DOHH2 (cell line): ENCODE measurements around the gene TLK2.

Experiments used
- EZH2phosphoT487 ChIP-seq: fragments of 200-600 bp; sonication (generic); IDR thresholded peaks from 2 replicates; pipeline ENCODE4 v1.6.1; 2017; ENCODE audit warnings: borderline replicate concordance, mild to moderate bottlenecking, antibody characterized with exemption, low read length, moderate library complexity, mixed read lengths
- TF ChIP-seq, protein P1 (sequence below): fragments of 200-600 bp; sonication (generic); IDR thresholded peaks from one replicate; pipeline ENCODE4 v1.5.1; 2014; ENCODE audit warnings: antibody characterized with exemption, mild to moderate bottlenecking, low read depth, low read length; ENCODE audit not compliant: poor library complexity, severe bottlenecking

DNA sequence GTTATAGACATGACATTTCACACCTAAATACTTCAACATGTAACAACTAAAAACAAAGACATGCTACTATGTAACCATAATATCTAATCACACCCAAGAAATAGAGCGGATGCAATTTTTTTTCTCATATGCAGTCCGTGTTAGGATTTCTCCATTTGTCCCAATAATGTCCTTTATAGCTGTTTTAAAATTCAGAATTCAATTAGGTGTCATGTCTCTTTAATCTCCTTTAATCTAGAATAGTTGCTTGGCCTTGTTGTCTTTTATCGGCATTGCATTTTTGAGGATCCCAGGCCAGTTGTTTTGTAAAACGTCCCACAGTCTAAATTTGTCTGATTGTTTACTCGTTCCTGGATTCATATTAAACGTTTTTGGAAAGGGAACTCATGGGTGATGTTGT is 163.3 kb downstream of the TLK2 start:
- TF ChIP-seq, protein P1, sequence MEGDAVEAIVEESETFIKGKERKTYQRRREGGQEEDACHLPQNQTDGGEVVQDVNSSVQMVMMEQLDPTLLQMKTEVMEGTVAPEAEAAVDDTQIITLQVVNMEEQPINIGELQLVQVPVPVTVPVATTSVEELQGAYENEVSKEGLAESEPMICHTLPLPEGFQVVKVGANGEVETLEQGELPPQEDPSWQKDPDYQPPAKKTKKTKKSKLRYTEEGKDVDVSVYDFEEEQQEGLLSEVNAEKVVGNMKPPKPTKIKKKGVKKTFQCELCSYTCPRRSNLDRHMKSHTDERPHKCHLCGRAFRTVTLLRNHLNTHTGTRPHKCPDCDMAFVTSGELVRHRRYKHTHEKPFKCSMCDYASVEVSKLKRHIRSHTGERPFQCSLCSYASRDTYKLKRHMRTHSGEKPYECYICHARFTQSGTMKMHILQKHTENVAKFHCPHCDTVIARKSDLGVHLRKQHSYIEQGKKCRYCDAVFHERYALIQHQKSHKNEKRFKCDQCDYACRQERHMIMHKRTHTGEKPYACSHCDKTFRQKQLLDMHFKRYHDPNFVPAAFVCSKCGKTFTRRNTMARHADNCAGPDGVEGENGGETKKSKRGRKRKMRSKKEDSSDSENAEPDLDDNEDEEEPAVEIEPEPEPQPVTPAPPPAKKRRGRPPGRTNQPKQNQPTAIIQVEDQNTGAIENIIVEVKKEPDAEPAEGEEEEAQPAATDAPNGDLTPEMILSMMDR = no peak
- no peak for TF ChIP-seq EZH2phosphoT487
